GM18502 (cell line): ENCODE results near the gene CHCHD10.
A peak's percentile ranks its signal among the peaks of the same experiment; 100 is the strongest.

Source experiments
- ATAC-seq: cut with Tn5 transposase; IDR thresholded peaks from one replicate; pipeline ENCODE4 v1.9.1; 2021; ENCODE audit warnings: mild to moderate bottlenecking; ENCODE audit not compliant: unreplicated experiment, poor library complexity

Gene CHCHD10

DNA sequence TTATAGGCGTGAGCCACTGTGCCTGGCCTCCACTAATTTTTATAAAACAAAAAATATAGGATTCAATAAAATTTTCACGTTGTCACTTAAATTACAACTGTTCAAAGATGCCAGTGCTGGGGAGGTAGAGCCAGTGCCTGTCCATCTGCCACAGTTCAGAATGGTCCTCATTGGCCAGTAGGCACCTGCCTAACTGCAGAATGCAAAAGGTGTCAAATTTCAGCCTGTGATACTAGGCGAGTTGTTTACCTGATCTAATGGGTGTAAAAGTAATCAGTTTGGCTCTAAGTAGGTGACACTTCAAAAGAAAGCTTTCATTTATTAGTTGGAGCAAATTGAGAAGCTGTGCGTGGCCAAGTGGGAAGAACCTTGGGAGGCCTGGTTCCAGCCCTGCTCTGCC is 21.3 kb upstream of the CHCHD10 start:
- no peak for ATAC-seq

DNA sequence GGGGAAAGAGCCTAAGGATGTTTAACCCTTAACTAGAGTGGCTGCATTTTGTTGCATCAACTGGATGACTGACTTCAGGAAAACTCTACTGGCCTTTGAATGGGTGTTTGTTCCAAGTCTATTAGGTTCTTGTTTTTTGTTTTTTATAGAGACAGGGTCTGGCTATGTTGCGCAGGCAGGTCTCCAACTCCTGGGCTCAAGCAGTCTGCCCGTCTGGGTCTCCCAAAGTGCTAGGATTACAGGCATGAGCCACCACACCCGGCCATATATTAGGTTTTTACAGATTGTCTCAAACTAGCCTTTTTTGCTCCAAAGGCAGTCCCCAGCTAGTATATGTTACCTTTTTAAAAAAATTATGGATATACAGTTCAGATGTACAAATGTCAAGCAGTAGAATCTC is 20.1 kb upstream of the CHCHD10 start:
- no peak for ATAC-seq

DNA sequence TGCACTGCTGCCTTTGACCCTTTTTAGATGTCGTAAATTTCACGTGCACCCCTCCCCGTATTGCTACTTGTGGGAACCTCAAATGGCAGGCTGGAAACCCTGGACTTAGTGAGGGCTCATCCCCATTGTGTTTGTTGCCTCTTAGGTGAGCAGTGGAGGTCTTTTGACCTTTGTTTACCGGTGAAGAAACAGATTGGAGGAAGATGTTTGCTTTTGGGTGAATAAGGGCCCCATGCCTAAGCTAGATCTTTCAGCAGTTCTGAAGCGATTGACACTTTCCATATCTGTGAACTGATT is 19.8 kb upstream of the CHCHD10 start:
- ATAC-seq, result peak; percentile 13

DNA sequence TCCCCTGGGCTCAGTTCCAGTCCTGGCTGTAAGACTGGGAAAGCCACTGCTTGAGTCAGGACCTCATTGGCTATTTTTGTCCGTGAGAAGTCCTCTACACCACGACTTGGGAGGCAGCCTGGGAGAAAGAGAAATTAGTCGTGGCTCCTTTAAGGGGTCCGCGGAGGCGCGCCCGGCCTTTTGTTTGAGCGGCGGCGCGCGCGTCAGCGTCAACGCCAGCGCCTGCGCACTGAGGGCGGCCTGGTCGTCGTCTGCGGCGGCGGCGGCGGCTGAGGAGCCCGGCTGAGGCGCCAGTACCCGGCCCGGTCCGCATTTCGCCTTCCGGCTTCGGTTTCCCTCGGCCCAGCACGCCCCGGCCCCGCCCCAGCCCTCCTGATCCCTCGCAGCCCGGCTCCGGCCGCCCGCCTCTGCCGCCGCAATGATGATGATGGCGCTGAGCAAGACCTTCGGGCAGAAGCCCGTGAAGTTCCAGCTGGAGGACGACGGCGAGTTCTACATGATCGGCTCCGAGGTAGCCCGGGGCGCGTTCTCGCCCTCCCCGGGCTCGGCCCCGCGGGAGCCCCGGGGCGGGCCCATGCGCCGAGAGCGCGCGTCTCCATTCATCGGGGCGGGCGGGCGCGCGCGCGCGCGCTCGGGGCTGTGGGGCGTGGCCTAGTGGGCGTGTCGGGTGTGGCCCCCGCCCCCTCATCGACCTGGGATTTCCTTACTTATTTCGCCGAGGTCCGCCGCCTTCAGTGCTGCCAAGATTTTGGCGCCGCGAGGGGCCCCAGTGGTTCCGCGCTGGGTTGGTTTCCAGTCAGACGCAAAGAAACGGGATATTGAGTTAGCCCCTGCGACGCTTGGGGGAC is 19.2 kb upstream of the CHCHD10 start, which contains the start of gene SMARCB1:
Gene SMARCB1, plus strand, starts transcription at position 215 of the 848 bp plus-strand sequence. Its CDS starts 204 bp downstream, at position 419.
- ATAC-seq, result peak; percentile 68

DNA sequence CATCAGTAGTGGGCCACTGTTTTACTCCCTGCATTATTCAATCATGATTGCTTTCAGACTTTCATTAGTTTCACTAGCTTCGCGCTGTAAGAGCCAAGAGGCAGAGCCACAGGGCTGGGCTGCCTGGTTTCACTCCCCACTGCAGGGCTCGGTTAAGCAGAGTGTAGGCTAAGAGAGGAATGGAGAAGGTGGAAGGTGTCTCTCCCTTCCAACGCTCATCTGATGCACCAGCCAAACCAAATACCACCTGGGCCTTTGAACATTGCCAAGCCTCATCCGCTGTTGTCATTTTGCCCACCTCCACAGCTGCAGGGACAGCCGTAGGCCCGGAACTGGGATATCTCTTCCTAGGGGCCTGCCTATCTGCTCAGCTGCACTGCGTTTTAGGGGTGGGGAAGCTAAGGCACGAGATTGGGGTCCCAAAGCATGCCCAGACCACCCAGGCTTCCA is 18.5 kb upstream of the CHCHD10 start:
- ATAC-seq, result no peak

DNA sequence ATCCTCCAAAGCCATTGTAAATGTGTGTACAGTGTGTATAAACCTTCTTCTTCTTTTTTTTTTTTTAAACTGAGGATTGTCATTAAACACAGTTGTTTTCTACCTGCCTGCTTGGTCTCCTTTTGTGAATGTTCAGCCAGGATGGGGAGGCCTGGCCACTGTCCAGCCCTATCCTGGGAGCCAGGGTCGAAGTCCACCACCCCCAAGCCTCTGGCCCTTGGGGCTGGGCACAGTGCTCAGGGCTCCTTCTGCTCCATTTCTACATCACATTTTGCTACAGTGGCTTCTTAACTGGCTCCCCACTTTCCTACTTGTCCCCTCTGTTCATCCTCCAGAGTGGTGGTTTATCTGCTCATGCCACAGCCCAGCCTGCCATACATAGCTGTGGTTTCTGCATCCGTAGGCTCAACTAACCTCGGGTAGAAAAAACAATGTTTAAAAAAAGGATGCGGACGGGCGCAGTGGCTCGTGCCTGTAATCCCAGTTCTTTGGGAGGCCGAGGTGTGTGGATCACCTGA is 16.5 kb upstream of the CHCHD10 start:
- ATAC-seq, result no peak

DNA sequence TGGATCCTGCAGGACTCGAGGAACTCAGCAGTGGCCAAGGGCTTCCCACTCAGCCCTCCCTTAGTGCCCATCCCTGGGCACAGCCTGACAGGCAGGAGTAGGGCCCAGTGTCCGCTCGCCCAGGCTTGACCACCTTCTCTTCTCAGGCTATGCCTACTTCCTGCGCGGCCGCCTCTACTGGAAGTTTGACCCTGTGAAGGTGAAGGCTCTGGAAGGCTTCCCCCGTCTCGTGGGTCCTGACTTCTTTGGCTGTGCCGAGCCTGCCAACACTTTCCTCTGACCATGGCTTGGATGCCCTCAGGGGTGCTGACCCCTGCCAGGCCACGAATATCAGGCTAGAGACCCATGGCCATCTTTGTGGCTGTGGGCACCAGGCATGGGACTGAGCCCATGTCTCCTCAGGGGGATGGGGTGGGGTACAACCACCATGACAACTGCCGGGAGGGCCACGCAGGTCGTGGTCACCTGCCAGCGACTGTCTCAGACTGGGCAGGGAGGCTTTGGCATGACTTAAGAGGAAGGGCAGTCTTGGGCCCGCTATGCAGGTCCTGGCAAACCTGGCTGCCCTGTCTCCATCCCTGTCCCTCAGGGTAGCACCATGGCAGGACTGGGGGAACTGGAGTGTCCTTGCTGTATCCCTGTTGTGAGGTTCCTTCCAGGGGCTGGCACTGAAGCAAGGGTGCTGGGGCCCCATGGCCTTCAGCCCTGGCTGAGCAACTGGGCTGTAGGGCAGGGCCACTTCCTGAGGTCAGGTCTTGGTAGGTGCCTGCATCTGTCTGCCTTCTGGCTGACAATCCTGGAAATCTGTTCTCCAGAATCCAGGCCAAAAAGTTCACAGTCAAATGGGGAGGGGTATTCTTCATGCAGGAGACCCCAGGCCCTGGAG is 15.7 kb upstream of the CHCHD10 start:
- no peak for ATAC-seq

DNA sequence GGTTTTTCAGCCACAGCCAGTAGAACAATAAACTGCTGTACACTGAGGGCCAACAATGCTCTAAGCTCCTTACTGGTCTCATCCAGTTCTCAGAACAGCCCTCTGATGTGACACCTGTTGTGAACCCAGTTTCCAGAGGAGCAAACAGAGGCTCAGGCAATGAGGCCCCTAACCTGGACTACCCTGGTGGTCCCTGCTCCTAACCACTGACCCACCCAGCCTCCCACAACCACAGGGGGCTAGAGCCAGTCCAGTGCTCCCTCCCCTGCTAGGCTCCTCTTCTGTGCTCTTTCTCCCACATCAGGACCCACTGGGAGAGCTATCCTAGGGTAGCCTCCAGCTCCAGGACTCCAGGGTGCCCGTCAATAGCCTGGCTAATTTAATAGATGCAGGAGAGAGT is 14.9 kb upstream of the CHCHD10 start:
- no peak for ATAC-seq

DNA sequence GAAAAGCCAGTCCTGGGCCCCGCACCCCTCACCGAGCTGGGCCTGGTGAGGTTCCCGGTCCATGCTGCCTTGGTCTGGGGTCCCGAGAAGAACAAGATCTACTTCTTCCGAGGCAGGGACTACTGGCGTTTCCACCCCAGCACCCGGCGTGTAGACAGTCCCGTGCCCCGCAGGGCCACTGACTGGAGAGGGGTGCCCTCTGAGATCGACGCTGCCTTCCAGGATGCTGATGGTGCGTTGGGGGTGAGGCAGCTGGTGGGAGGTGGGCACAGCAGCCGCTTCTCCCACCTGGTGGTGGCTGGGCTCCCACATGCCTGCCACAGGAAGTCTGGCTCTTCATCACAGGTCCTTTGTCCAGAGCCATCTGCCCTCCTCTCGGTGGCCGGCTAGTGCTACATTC is 14.5 kb upstream of the CHCHD10 start:
- no peak for ATAC-seq

DNA sequence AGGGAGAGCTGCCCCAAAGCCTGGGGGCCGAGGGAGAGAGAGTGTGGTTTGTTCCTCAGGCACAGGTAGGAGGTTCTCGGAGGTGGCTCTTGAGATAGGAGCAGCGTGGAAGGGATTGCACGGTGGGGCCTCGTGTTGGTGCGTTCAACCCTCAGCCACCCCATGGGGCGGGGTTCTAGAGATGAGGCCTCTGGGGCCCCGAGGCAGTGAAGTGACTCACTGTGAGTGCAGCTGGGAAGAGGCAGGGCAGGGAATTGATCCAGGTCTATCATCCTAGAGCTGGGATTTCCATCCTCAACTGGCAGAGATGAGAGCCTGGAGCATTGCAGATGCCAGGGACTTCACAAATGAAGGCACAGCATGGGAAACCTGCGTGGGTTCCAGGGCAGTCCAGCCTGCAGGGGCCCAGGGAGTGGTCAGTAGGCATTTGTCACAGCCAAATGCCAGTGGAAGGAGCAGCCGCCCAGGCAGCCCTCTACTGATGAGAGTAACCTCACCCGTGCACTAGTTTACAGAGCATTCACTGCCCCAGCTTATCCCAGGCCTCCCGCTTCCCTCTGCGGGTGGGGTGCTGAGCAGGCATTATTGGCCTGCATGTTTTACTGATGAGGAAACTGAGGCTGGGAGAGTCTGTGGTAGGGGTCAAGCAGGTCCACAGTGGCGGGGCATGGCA is 13.9 kb upstream of the CHCHD10 start:
- no peak for ATAC-seq

DNA sequence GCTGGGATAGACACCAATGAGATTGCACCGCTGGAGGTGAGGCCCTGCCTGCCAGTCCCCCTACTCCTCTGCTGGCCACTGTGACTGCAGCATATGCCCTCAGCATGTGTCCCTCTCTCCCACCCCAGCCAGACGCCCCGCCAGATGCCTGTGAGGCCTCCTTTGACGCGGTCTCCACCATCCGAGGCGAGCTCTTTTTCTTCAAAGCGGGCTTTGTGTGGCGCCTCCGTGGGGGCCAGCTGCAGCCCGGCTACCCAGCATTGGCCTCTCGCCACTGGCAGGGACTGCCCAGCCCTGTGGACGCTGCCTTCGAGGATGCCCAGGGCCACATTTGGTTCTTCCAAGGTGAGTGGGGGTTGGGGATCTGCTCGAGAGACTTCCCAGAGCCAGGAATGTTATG is 13.3 kb upstream of the CHCHD10 start:
- no peak for ATAC-seq

DNA sequence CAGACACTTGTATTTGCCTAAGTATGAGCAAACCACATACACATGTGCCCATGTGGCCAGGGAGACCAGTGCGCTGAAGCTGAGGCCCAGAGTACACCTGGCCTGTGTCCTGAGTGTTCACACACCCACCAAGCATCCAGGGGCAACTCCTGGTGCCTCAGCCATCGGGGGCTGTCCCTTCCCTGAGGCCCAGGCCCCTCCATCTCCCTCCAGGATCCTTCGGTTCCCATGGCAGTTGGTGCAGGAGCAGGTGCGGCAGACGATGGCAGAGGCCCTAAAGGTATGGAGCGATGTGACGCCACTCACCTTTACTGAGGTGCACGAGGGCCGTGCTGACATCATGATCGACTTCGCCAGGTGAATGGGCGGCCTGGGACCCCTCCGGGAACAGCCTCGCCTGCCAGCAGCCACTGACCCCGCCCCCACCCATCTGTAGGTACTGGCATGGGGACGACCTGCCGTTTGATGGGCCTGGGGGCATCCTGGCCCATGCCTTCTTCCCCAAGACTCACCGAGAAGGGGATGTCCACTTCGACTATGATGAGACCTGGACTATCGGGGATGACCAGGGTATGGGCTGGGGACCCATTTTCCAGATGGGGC is 12.5 kb upstream of the CHCHD10 start:
- no peak for ATAC-seq

DNA sequence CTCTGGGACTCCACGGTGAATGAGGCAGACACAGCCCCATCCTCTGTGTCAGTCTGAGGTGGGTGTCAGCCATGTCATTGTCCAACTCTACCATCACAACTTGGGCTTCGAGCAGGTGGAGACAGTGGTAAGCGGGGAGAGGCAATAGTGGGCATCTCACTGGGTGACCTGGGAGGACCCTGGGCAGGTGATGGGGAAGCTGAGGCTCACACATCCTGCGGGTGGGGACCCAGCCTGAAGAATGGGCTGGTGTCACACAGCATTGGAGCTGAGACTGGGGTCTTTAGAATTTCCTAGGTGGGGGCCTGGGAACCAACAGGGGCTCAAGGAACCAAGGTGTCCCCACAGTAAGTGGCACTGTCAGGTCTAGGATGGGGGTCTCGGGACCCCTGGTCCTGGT is 12.0 kb upstream of the CHCHD10 start:
- no peak for ATAC-seq

DNA sequence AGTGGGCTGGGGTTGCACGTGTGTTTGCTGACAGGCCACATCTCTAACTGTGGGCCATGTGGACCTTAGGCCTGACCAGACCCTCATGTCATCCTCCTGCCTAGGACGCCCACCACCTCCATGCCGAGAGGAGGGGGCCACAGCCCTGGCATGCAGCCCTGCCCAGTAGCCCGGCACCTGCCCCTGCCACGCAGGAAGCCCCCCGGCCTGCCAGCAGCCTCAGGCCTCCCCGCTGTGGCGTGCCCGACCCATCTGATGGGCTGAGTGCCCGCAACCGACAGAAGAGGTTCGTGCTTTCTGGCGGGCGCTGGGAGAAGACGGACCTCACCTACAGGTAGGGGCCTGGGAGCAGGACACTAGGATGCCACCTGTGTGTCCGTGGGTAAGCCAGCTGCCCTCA is 11.3 kb upstream of the CHCHD10 start:
- ATAC-seq, result no peak

DNA sequence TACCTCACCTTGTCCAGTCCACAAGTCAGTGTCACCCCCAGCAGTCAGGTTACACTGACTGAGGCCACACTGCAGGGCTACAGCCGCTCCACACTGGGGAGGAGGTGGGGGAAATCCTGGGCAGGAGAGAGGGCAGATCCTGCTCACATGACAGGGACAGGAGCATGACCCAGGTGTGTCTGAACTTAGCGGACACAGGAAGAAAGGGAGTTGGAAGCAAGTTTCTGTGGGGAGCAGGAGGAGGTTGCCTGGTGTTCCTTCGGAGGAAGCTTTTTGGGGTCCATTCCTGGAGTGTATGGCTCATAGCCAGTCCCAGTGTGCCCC is 10.8 kb upstream of the CHCHD10 start:
- ATAC-seq, result no peak

DNA sequence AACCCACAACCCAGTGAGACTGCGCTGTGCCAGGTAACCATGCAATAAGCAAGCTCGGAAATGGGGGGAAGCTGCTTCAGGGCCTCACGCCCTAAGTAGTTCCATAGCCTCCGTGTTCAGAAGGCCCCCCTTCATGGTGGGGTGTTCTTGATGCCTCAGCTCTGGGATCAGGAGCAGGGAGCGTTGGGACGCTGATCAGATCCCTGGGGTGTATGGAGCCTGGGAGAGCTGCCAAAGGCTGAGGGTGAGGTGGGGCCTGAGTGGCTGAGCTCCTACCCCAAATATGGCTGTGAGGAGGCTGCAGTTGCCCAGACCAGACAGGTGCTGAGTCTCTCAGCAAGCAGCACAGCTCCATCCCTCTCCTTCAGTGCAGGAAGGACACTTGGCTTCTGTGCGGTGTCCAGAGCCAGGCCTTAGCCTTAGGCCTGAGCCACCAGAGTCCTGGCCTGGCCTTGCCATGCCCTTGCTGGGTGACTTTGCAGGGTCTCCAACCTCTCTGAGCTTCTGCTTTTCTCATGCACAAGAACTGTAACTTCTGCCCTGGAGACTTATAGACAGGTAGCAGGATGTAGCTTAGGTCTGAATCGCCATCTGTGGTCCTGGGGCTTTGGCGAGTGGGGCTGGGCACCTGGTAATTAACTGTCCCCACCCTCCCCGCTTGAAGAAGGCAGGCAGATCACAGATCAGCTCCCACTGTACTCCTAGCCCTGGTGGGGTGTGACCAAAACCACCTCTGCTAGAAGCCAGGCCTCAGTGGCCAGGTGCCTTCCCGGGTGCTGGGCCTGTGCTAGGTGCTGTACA is 10.2 kb upstream of the CHCHD10 start:
- ATAC-seq, result no peak

DNA sequence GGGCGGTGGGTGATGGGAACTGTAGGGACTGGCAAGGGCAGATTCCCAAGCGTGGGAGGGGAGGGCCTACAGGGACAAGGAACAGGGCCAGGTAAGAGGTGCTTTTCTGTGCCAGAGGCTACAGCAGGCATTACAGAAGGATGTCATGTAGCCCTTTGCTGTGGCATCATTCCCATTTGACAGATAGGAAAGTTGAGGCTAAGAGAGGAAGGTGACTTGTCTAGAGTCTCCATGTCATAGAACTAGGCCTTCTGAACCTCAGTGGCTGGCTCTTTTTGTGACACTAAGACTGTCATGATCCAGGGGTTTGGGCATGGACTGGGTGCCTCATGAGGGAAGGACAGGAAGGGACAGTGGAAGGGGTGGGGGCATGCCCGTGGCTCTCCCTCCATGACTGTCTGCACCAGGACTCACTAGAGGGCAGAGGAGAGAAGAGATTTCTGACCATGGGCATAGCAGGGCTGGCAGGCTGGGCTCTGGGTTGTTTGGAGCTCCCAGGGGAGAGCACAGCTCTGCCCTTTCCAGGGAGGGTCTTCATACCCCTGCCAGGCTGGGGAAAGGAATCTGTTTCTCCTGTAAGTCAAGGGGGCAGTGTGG is 8.1 kb upstream of the CHCHD10 start:
- no peak for ATAC-seq

DNA sequence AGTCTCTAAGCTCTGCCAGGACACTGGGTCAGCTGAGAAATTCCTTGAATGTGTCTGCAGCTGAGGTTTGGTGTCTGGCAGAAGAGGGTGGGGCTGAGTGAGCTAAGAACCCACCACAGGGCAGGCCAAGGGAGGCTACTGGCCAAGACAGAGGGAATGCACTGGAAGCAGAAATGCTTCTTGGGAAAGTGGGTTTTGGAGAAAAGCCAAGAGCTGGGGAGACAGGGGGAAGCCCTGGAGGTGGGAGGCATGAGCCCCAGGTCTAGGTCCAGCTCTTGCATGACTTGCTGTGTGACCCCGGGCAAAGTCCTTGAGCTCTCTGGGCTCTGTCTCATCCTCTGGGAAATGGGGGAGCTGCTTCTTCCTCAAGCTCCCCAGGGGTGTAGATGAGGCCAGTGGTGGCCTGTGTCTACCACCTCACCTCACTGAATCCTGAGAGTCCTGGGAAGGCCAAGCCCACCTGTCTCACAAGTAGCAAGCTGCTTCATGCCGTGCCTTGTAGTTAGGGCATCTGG is 7.2 kb upstream of the CHCHD10 start:
- ATAC-seq, result no peak
